ENCODE results near the gene ETV6. TPM values are rescaled to one million over a fixed set of nuclear protein-coding genes. Genes with fewer than 3 reads are reported as not detected.

Gene ETV6
- total RNA-seq, 4 donors from 2014 or later: 17.2 to 28.2 (median 19.3) TPM

DNA sequence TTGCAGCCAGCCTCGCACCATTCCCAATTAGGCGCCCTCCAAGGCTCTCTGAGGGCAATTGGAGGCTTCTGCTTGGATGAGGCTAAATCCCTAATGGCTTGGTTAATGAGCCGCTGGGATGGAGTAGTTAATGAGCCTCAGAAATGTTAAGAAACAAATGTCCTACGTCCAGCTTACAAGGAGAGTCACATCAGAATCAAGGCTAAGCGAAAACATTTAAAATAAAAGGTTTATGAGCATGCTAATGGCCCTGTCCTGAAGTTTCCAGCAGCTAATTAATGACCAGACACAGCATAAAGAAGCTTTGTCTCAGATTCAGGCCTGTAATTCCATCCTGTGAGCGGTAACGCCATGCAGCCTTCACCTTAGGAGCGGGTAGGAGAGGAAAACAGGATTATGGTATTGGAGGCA lies 220.6 kb downstream of the ETV6 start:
- TF ChIP-seq, protein P1, sequence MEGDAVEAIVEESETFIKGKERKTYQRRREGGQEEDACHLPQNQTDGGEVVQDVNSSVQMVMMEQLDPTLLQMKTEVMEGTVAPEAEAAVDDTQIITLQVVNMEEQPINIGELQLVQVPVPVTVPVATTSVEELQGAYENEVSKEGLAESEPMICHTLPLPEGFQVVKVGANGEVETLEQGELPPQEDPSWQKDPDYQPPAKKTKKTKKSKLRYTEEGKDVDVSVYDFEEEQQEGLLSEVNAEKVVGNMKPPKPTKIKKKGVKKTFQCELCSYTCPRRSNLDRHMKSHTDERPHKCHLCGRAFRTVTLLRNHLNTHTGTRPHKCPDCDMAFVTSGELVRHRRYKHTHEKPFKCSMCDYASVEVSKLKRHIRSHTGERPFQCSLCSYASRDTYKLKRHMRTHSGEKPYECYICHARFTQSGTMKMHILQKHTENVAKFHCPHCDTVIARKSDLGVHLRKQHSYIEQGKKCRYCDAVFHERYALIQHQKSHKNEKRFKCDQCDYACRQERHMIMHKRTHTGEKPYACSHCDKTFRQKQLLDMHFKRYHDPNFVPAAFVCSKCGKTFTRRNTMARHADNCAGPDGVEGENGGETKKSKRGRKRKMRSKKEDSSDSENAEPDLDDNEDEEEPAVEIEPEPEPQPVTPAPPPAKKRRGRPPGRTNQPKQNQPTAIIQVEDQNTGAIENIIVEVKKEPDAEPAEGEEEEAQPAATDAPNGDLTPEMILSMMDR (IDR thresholded peaks at IDR 0.05; ENCODE audit: low read depth): no peak

DNA sequence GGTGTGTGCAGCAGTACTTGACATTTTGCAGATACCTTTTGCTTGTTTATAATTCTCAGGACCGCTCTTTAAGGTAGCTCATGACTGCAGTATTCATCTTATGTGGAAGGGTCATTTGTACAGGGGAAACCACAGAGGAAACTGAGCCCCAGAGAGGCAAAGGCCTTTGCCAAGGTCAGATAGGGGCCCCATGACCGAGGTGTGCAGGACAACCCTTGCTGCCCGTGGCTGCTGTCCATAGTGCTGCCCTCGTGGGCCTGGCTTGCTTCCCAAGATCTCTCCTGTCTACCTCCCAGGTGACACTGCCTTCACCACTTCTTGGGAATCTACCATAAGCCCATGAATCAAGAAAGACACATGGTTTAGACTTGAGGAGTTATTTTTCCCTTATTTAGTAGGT lies 222.6 kb downstream of the ETV6 start:
- TF ChIP-seq, protein P1 (IDR thresholded peaks at IDR 0.05; ENCODE audit: low read depth): no peak

DNA sequence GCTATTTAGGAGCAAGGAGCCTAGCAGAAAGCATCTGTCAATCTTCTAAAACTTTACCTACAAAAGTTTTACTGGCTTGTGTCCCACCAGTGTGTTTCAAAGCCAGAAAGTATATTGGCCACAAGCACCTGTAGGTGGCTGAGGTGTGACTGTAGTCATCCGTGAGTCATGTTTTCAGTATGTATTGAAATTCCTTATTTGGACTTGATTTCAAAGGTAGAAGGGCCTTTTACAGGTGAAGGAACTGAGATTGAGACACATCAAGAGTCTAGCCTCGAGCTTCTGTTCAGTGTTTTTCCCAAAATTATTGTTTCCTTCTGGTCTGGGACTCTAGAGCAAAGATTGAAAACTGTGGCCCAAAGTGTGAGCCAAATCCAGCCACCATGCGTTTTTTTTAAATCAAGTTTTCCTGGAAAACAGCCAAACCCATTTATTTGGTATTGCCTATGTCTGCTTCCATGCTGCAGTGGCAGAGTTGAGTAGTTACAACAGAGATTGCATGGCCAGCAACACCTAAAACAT lies 226.0 kb downstream of the ETV6 start:
- TF ChIP-seq, protein P1 (IDR thresholded peaks at IDR 0.05; ENCODE audit: low read depth): no peak

DNA sequence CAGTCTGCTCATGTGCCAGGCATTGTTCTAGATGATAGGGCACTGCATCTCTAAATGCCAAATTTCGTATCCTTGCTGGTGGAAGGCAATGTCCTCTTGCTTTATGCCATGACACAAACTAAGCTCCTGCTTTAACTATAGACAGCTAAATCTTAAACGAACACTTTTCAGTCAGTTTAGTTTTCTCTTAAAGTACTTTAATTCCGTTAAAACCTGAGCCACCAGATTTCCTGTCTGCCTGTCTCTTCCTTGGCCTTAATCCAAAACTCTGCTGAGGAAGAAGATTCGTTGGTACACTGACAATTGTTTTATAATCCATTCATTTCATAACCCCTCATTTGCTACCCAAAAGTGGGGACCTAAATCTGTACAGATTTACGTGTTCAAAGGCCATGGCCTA lies 226.8 kb downstream of the ETV6 start:
- TF ChIP-seq, protein P1 (IDR thresholded peaks at IDR 0.05; ENCODE audit: low read depth): no peak

DNA sequence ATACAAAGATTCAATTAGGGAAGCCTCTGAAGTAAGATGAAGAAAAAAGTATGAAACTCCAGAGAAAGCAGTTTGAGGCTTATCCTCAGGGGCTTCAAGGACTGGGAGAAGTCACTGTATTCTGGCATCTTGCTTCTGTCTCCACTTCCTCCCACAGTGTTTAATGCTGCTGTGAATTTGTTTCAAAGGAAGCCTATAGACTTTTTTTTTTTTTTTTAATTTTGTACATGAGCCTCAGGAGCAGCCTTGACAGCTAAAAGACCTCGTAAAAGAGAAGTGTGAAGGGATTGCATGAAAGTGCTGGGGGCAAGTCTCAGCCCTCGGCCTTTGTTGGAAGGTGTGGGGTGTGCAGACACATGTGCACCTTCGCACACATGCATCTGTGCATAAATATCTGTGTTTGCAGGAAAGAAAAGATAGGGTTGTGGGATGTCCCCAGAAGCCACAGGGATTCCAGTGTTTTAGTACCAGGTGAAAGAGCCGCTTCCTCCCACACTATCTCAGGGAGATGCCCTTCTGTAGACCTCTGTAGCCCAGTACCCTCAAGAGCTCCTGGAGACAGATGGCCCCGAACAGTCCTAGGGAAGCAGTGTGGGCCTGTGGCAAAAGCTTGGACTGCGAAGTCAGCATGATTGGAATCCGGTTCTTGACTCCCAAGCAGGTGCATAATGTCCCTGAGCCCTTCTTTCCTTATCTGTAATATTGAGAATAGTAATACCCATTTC lies 227.8 kb downstream of the ETV6 start:
- TF ChIP-seq, protein P1 (IDR thresholded peaks at IDR 0.05; ENCODE audit: low read depth): no peak

DNA sequence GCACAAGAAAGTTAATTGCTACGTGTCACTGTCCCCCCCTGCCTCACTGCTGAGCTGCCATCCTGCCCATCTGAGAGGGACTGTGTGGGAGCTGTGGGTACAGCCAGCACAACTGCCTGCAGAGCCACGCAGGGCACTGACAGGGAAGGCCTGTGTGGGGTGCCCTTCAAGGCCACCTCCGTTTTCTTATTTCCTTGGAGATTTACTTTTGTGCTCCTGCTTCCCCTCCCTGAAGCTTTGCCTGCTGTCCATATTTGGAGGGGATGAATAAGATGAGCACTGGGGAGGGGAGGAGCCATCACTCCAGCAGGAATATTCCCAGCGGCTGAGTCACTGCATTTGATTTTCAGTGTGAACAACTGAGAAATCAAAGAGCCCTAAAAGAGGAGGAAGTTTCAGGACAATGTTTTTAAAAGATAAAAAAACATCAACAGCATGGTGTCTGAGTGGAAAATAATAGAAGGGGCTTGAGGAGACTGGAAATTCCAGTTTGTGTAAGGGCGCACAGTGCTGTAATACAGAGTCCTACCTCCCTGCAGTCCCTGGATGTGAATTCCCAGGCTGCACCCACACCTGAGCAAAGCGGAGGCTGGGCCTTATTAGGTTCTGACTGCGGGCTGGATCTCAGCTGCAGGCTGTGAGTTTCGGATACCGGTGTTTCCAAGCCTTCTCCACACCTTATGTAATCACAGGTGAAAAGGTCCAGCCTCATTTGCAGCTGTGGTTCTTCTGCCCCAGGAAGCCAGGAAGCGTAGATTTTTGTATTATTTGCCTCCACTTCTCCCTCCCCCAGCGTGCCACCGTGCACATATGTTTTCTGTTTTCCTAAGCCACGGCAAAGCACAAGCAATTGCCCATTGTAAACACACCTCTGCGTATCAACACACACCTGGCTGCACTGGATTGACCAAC lies 228.7 kb downstream of the ETV6 start:
- TF ChIP-seq, protein P1 (IDR thresholded peaks at IDR 0.05; ENCODE audit: low read depth): no peak

DNA sequence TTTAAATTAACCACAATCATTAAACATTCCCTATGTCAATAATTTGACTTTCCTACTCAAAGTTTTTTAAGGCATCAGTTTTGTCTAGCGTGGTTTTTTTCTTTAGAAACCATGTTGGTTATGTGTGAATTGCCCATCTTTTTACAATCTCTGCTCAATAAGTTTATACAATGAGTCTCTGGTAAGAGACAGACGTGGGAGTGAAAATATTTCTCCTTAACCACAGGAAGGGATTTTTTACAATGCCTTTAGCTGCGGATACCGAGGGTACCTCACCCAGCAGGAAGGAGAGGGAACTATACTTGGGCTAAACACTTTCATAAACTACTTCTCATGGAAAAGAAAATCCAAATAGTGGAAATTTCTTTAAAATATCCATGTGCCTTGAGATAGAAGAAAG lies 229.8 kb downstream of the ETV6 start:
- TF ChIP-seq, protein P1 (IDR thresholded peaks at IDR 0.05; ENCODE audit: low read depth): no peak
